HepG2 (cell line): ENCODE measurements around the gene RBFOX1. TPM values are rescaled to one million over a fixed set of nuclear protein-coding genes. Genes with fewer than 3 reads are reported as not detected.

Experiments used
- ATAC-seq: fragments of 200-7000 bp; cut with Tn5 transposase; 3 replicates; pipeline ENCODE4 v1.9.1; 2020; ENCODE audit warnings: mild to moderate bottlenecking, moderate library complexity
- BruUV-seq: library from RNA; stranded (reverse); fragments of 400-500 nt; replicated peaks from 2 replicates; lab custom pipeline; 2021; lab: Mats Ljungman, UMichigan
- CTCF ChIA-PET: fragments of 300-600 bp; formaldehyde crosslinking; extraction: SDS; loops from one replicate; lab custom pipeline; 2021; ENCODE audit warnings: low total read pairs, inconsistent platforms, low intra/inter-chr PET ratio; lab: Yijun Ruan, JAX
- POLR2A ChIA-PET: fragments of 350-600 bp; sonication (Branson Sonifier 250); formaldehyde crosslinking; loops from one replicate; lab custom pipeline; 2020; ENCODE audit warnings: antibody characterized with exemption, inconsistent platforms; lab: Yijun Ruan, JAX
- DNase-seq: peaks from one replicate; pipeline ENCODE4 v3.0.0-alpha.2; 2015; ENCODE audit warnings: low spot score
- FAIRE-seq: peaks from 3 replicates; lab custom pipeline; 2011; peaks lifted over from hg19 to GRCh38; lab: Jason Lieb, UNC
- H2AFZ ChIP-seq: one replicate; pipeline ENCODE4 v1.6.1; 2011; ENCODE audit warnings: low read length, inconsistent platforms
- H3K27ac ChIP-seq: fragments of 300-600 bp; 3 replicates; pipeline ENCODE4 v1.8.0; 2011; ENCODE audit warnings: mixed run types, mild to moderate bottlenecking, mixed read lengths, low read length, inconsistent platforms; ENCODE audit not compliant: insufficient read depth; ENCODE audit errors: extremely low read length
- H3K27me3 ChIP-seq, 2 experiments: fragments of 200-600 bp in 1 of 2; 2 replicates in 1 of 2; 3 replicates in 1 of 2; pipeline versions ENCODE4 v1.6.0 to v1.8.0; 2011; ENCODE audit warnings: low read length in 2 of 2, mild to moderate bottlenecking in 2 of 2, moderate library complexity in 2 of 2, inconsistent platforms in 1 of 2; ENCODE audit not compliant: insufficient read depth in 2 of 2, control insufficient read depth in 1 of 2
- H3K36me3 ChIP-seq, 2 experiments: fragments of 200-600 bp in 1 of 2; replicated peaks in 1 of 2; 2 replicates in 1 of 2; 3 replicates in 1 of 2; pipeline versions ENCODE4 v1.5.1 to v1.8.0; 2011; ENCODE audit warnings: low read length in 2 of 2, inconsistent platforms in 1 of 2; ENCODE audit not compliant: insufficient read depth in 2 of 2, control insufficient read depth in 1 of 2
- H3K4me1 ChIP-seq: 2 replicates; pipeline ENCODE4 v1.5.1; 2012; ENCODE audit warnings: low read length, inconsistent platforms; ENCODE audit not compliant: insufficient read depth
- H3K4me2 ChIP-seq: 2 replicates; pipeline ENCODE4 v1.6.0; 2011; ENCODE audit warnings: low read depth, low read length, inconsistent platforms
- H3K4me3 ChIP-seq, 3 experiments: fragments of 200-600 bp in 1 of 3; sonication (generic), shearing (Covaris generic) in 1 of 3; replicated peaks in 1 of 3; 2 replicates each; pipeline ENCODE4 v1.5.1; 2011 to 2016; ENCODE audit warnings: low read length in 3 of 3, inconsistent platforms in 2 of 3, low read depth in 2 of 3, mild to moderate bottlenecking in 2 of 3, control low read depth in 1 of 3, mixed read lengths in 1 of 3; ENCODE audit not compliant: insufficient read depth in 1 of 3
- H3K79me2 ChIP-seq: one replicate; pipeline ENCODE4 v1.6.1; 2011; ENCODE audit warnings: low read length, inconsistent platforms; ENCODE audit not compliant: insufficient read depth
- H3K9ac ChIP-seq: 2 replicates; pipeline ENCODE4 v1.6.0; 2011; ENCODE audit warnings: mild to moderate bottlenecking, low read depth, low read length, inconsistent platforms; ENCODE audit not compliant: insufficient read depth
- H3K9me3 ChIP-seq: 2 replicates; pipeline ENCODE4 v1.5.1; 2012; ENCODE audit warnings: mild to moderate bottlenecking, low read length
- H4K20me1 ChIP-seq: 2 replicates; pipeline ENCODE4 v1.6.0; 2011; ENCODE audit warnings: inconsistent platforms, mild to moderate bottlenecking, low read length, moderate library complexity; ENCODE audit not compliant: insufficient read depth
- CEBPB ChIP-seq: IDR thresholded peaks from 2 replicates; pipeline ENCODE4 v1.6.1; 2011; ENCODE audit warnings: low read depth, low read length, improper control_type of control experiment, borderline replicate concordance
- FOXK1 ChIP-seq: sonication (generic); formaldehyde crosslinking; IDR thresholded peaks from 2 replicates; pipeline ENCODE4 v1.4.0; 2020; ENCODE audit warnings: low read depth, missing genetic modification reagents, borderline replicate concordance
- HCFC1 ChIP-seq: fragments of 150-350 bp; IDR thresholded peaks from 2 replicates; pipeline ENCODE4 v1.6.1; 2014; ENCODE audit warnings: low read depth, low read length
- NCOR1 ChIP-seq: fragments of 200-600 bp; sonication (generic); IDR thresholded peaks from 2 replicates; pipeline ENCODE4 v1.7.0; 2017; ENCODE audit warnings: antibody characterized with exemption, low read length, borderline replicate concordance
- THAP9 ChIP-seq: sonication (generic); formaldehyde crosslinking; IDR thresholded peaks from 2 replicates; pipeline ENCODE4; 2020; ENCODE audit warnings: missing genetic modification reagents, mild to moderate bottlenecking, borderline replicate concordance
- ZBTB2 ChIP-seq: sonication (generic); formaldehyde crosslinking; IDR thresholded peaks from 2 replicates; pipeline ENCODE4 v1.8.0; 2022; ENCODE audit warnings: low read depth, missing genetic modification reagents
- ZNF263 ChIP-seq: sonication (generic); formaldehyde crosslinking; IDR thresholded peaks from 2 replicates; pipeline ENCODE4 v1.4.0; 2020; ENCODE audit warnings: missing genetic modification reagents
- ZNF282 ChIP-seq: fragments of 450-650 bp; IDR thresholded peaks from 2 replicates; pipeline ENCODE4 v1.6.1; 2018; ENCODE audit not compliant: partially characterized antibody
- ZNF781 ChIP-seq: sonication (generic); formaldehyde crosslinking; IDR thresholded peaks from 2 replicates; pipeline ENCODE4 v1.5.1; 2020; ENCODE audit warnings: borderline replicate concordance, mild to moderate bottlenecking, missing genetic modification reagents; ENCODE audit errors: not compliant biosample characterization
- WGBS: methylation state at CpG from one replicate; pipeline ENCODE4 v1.1.6; 2017; ENCODE audit warnings: low lambda C conversion rate; 5-methylcytosine and 5-hydroxymethylcytosine counted together
- in situ Hi-C: cut with HindIII; loops from 2 replicates; pipeline ENCODE4 v1.10.0; 2017; ENCODE audit warnings: low pct_unique_long_range_greater_than_20kb; ENCODE audit not compliant: extremely low pct_ligation_motif_present
- intact Hi-C: fragments of 100-400 bp; cut with micrococcal nuclease; formaldehyde crosslinking; loops from one replicate; pipeline ENCODE4 v1.10.0; 2022; ENCODE audit not compliant: unreplicated experiment
- polyA plus RNA-seq, 8 experiments: library from polyadenylated mRNA; depleted of rRNA in 3 of 8; stranded (reverse) in 7 of 8; unstranded in 1 of 8; fragments of >200 nt; fragmentation: Illumina TruSeq in 4 of 8; extraction: Trizol in 4 of 8; gene quantifications; 2 replicates each; pipeline versions ENCODE4 v1.2.1 to v1.2.3, GENCODE V29; 2011 to 2016; ENCODE audit warnings: low read depth in 4 of 8, missing spikeins in 1 of 8, mixed read lengths in 1 of 8; ENCODE audit not compliant: insufficient read depth in 1 of 8
- total RNA-seq, 5 experiments: library from RNA; depleted of rRNA; stranded (reverse); fragments of >200 nt; fragmentation: Illumina TruSeq; extraction: Trizol; gene quantifications; 2 replicates each; pipeline ENCODE4 v1.2.3, GENCODE V29; 2016; ENCODE audit warnings: low read depth in 1 of 5
- TF ChIP-seq, protein P1 (sequence below): IDR thresholded peaks from 2 replicates; pipeline ENCODE4 v1.6.1; 2016; ENCODE audit warnings: control low read depth
- TF ChIP-seq, protein P2 (sequence below): sonication (generic); IDR thresholded peaks from 2 replicates; pipeline ENCODE4 v1.6.1; 2016; ENCODE audit warnings: low read depth, borderline replicate concordance

The RBFOX1 gene
- total and polyA plus RNA-seq, 2 of the 13 experiments (the other 11 are each of a cell fraction or from before 2014, with no cell fraction given): not detected

DNA sequence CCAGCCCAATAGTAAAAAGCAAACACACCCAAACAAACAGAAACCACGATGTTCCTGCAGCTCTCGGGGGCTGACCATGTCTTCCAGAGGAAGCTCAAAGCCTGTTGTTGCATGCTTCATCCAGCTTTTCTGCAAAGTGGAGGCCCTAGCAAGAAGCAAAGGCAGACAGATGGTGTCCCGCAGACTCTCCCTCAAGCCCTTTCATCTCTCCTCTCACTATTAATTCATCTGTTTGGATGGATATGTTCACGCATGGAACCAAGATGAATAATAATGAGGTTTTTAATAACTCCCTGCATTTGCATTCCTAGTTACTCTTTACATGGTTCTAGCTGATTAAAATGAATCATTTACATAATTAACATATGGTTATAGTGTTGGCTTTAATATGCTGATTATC is 36.6 kb downstream of the RBFOX1 start (continued):
- TF ChIP-seq THAP9 (CRISPR knock-in tag) (no peak), CEBPB (no peak), NCOR1 (no peak)
- TF ChIP-seq, protein P1, sequence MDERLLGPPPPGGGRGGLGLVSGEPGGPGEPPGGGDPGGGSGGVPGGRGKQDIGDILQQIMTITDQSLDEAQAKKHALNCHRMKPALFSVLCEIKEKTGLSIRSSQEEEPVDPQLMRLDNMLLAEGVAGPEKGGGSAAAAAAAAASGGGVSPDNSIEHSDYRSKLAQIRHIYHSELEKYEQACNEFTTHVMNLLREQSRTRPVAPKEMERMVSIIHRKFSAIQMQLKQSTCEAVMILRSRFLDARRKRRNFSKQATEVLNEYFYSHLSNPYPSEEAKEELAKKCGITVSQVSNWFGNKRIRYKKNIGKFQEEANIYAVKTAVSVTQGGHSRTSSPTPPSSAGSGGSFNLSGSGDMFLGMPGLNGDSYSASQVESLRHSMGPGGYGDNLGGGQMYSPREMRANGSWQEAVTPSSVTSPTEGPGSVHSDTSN (CRISPR knock-in tag): no peak
- TF ChIP-seq, protein P2, sequence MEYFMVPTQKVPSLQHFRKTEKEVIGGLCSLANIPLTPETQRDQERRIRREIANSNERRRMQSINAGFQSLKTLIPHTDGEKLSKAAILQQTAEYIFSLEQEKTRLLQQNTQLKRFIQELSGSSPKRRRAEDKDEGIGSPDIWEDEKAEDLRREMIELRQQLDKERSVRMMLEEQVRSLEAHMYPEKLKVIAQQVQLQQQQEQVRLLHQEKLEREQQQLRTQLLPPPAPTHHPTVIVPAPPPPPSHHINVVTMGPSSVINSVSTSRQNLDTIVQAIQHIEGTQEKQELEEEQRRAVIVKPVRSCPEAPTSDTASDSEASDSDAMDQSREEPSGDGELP: no peak

DNA sequence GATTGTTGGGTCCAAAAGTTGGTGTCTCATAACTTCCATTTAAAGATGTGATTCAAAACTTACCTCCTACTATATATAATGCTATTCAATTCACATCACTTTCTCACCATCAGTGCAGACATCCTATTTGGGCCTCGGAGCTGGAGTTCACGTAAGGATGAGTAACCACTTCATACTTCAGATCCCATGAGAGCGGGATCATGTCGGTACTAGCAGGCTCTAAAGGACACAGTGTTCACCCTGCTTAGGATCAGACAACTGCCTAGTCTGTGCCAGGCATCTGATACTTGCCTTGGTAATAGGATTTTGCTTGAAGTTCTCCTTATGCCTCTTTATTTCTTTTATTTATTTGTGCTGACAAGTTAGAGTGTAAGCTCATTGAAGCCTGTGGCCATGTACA is 39.5 kb downstream of the RBFOX1 start:
- Histone ChIP-seq H2AFZ (no peak overlapping the region), H3K27me3 (no peaks in the 10 kb centered on the region)

More for the DNA sequence above, 39.5 kb downstream of the RBFOX1 start:
- no TSS peak for BruUV-seq
- ATAC-seq (no peak), FAIRE-seq (no peak), DNase-seq (no peak)
- in situ Hi-C loops (no loop called here), intact Hi-C loops (no loop called here)
- Histone ChIP-seq H3K9ac (no peak overlapping the region), H3K4me2 (no peak overlapping the region), H3K36me3 (no peaks in the 10 kb centered on the region), H3K79me2 (no peaks in the 10 kb centered on the region), H3K9me3 (no peaks in the 10 kb centered on the region), H4K20me1 (no peaks in the 10 kb centered on the region), H3K4me3 (no peak overlapping the region), H3K4me1 (no peaks in the 10 kb centered on the region), H3K27ac (no peak overlapping the region)
- CTCF ChIA-PET: no interaction called here
- TF ChIP-seq ZBTB2 (CRISPR knock-in tag) (no peak), HCFC1 (no peak), ZNF781 (CRISPR knock-in tag) (no peak), ZNF263 (CRISPR knock-in tag) (no peak), FOXK1 (CRISPR knock-in tag) (no peak), ZNF282 (no peak)
- 27% methylated on average over 4 of the region's 4 CpGs for WGBS
- POLR2A ChIA-PET: no interaction called here
